Activated naive CD4-positive, alpha-beta T cell treated with anti-CD3 and anti-CD28 coated beads, Interleukin-2, amount 50 U/mL, for 24 hours (primary cell): ENCODE results near the gene GBX2.

Experiments used
- H3K27ac Mint-ChIP-seq: one replicate; pipeline ENCODE4 v1.8.0; 2021; ENCODE audit warnings: mild to moderate bottlenecking, mixed read lengths
- H3K27me3 Mint-ChIP-seq: one replicate; pipeline ENCODE4 v1.8.0; 2021; ENCODE audit warnings: mixed read lengths
- H3K36me3 Mint-ChIP-seq: one replicate; pipeline ENCODE4 v1.8.0; 2021; ENCODE audit warnings: mixed read lengths
- H3K4me1 Mint-ChIP-seq: one replicate; pipeline ENCODE4 v1.8.0; 2021; ENCODE audit warnings: mixed read lengths
- H3K4me3 Mint-ChIP-seq: one replicate; pipeline ENCODE4 v1.8.0; 2021; ENCODE audit warnings: mild to moderate bottlenecking, mixed read lengths
- H3K9me3 Mint-ChIP-seq: one replicate; pipeline ENCODE4 v1.8.0; 2021; ENCODE audit warnings: mixed read lengths

Gene GBX2

GRCh38 chr2:236173729-236174607 is 5.8 kb upstream of the GBX2 start:
- H3K27ac Mint-ChIP-seq = no peak overlapping the region
- H3K4me1 Mint-ChIP-seq = peaks cover 12% of the 10 kb centered on the region
- H3K27me3 Mint-ChIP-seq = peaks cover 53% of the 10 kb centered on the region
- H3K9me3 Mint-ChIP-seq = no peaks in the 10 kb centered on the region
- no peaks in the 10 kb centered on the region for H3K36me3 Mint-ChIP-seq
- H3K4me3 Mint-ChIP-seq = no peak overlapping the region

- peaks cover 51% of the 10 kb centered on the region for H3K27me3 Mint-ChIP-seq
- H3K4me3 Mint-ChIP-seq = no peak overlapping the region
- no peaks in the 10 kb centered on the region for H3K9me3 Mint-ChIP-seq
- no peak overlapping the region for H3K27ac Mint-ChIP-seq
- no peaks in the 10 kb centered on the region for H3K36me3 Mint-ChIP-seq
- peaks cover 6% of the 10 kb centered on the region for H3K4me1 Mint-ChIP-seq
Measured at GRCh38 chr2:236173036-236173728, 5.0 kb upstream of the GBX2 start.

- H3K27me3 Mint-ChIP-seq = peaks cover 48% of the 10 kb centered on the region
- no peaks in the 10 kb centered on the region for H3K9me3 Mint-ChIP-seq
Measured at GRCh38 chr2:236172255-236173035, 4.3 kb upstream of the GBX2 start.

GRCh38 chr2:236171680-236172254 is 3.6 kb upstream of the GBX2 start:
- H3K27me3 Mint-ChIP-seq = peaks cover 47% of the 10 kb centered on the region
- H3K4me3 Mint-ChIP-seq = no peak overlapping the region
- H3K4me1 Mint-ChIP-seq = peaks cover 7% of the 10 kb centered on the region
- no peak overlapping the region for H3K27ac Mint-ChIP-seq
- no peaks in the 10 kb centered on the region for H3K9me3 Mint-ChIP-seq
- H3K36me3 Mint-ChIP-seq = no peaks in the 10 kb centered on the region

More at GRCh38 chr2:236172255-236173035, 4.3 kb upstream of the GBX2 start:
- Mint-ChIP-seq H3K27ac (no peak overlapping the region), H3K4me3 (no peak overlapping the region), H3K4me1 (peaks cover 6% of the 10 kb centered on the region), H3K36me3 (no peaks in the 10 kb centered on the region)

GRCh38 chr2:236171181-236171679 is 3.0 kb upstream of the GBX2 start:
- Mint-ChIP-seq H3K27me3 (peaks cover 49% of the 10 kb centered on the region), H3K4me1 (peaks cover 13% of the 10 kb centered on the region), H3K9me3 (no peaks in the 10 kb centered on the region), H3K27ac (no peak overlapping the region), H3K36me3 (no peaks in the 10 kb centered on the region), H3K4me3 (no peak overlapping the region)

GRCh38 chr2:236170590-236171165 is 2.5 kb upstream of the GBX2 start:
- Mint-ChIP-seq H3K4me1 (peaks cover 13% of the 10 kb centered on the region), H3K27me3 (peaks cover 48% of the 10 kb centered on the region), H3K27ac (peak overlapping the region; percentile 65), H3K4me3 (no peak overlapping the region), H3K9me3 (no peaks in the 10 kb centered on the region), H3K36me3 (no peaks in the 10 kb centered on the region)

- Mint-ChIP-seq H3K27me3 (peaks cover 47% of the 10 kb centered on the region), H3K27ac (peak overlapping the region; percentile 65), H3K4me3 (no peak overlapping the region), H3K4me1 (peaks cover 17% of the 10 kb centered on the region), H3K36me3 (no peaks in the 10 kb centered on the region), H3K9me3 (no peaks in the 10 kb centered on the region)
Measured at GRCh38 chr2:236169741-236170589, 1.8 kb upstream of the GBX2 start.

- Mint-ChIP-seq H3K9me3 (no peaks in the 10 kb centered on the region), H3K27ac (no peak overlapping the region), H3K27me3 (peaks cover 46% of the 10 kb centered on the region), H3K4me3 (no peak overlapping the region), H3K4me1 (peaks cover 20% of the 10 kb centered on the region), H3K36me3 (no peaks in the 10 kb centered on the region)
Measured at GRCh38 chr2:236169151-236169721, 1.1 kb upstream of the GBX2 start.

GRCh38 chr2:236167297-236168109 is 683 bp downstream of the GBX2 start:
- H3K27ac Mint-ChIP-seq = no peak overlapping the region
- H3K4me3 Mint-ChIP-seq = no peak overlapping the region

GRCh38 chr2:236166796-236167296 is 1.3 kb downstream of the GBX2 start:
- Mint-ChIP-seq H3K4me3 (no peak overlapping the region), H3K27ac (no peak overlapping the region), H3K36me3 (no peaks in the 10 kb centered on the region), H3K4me1 (peaks cover 17% of the 10 kb centered on the region), H3K27me3 (peaks cover 44% of the 10 kb centered on the region), H3K9me3 (no peaks in the 10 kb centered on the region)

More at GRCh38 chr2:236167297-236168109, 683 bp downstream of the GBX2 start:
- H3K27me3 Mint-ChIP-seq = peaks cover 43% of the 10 kb centered on the region
- no peaks in the 10 kb centered on the region for H3K9me3 Mint-ChIP-seq
- no peaks in the 10 kb centered on the region for H3K36me3 Mint-ChIP-seq
- peaks cover 20% of the 10 kb centered on the region for H3K4me1 Mint-ChIP-seq

GRCh38 chr2:236165842-236166795 is 2.1 kb downstream of the GBX2 start:
- Mint-ChIP-seq H3K27me3 (peaks cover 45% of the 10 kb centered on the region), H3K9me3 (no peaks in the 10 kb centered on the region), H3K36me3 (no peaks in the 10 kb centered on the region), H3K4me1 (peaks cover 17% of the 10 kb centered on the region), H3K4me3 (no peak overlapping the region), H3K27ac (no peak overlapping the region)
